A549 (cell line): ENCODE measurements around the gene SPEM1. TPM values are rescaled to one million over a fixed set of nuclear protein-coding genes. Genes with fewer than 3 reads are reported as not detected.

ENCODE experiments used
- ATAC-seq, 2 experiments: fragments of 200-7000 bp in 1 of 2; fragments of >200 bp in 1 of 2; cut with Nextera tagmentation in 1 of 2; cut with Tn5 transposase in 1 of 2; 3 replicates each; pipeline versions ENCODE4 v1.8.0 to v1.9.1; 2018 to 2020; ENCODE audit warnings: mild to moderate bottlenecking in 1 of 2, moderate library complexity in 1 of 2
- CTCF ChIA-PET: fragments of 300-600 bp; sonication (Branson Sonifier 250); formaldehyde crosslinking; extraction: SDS; loops from one replicate; lab custom pipeline; 2021; ENCODE audit warnings: antibody characterized with exemption, inconsistent platforms; lab: Yijun Ruan, JAX
- POLR2A ChIA-PET: fragments of 350-600 bp; formaldehyde crosslinking; extraction: SDS; loops from one replicate; lab custom pipeline; 2021; ENCODE audit warnings: antibody characterized with exemption, inconsistent platforms; lab: Yijun Ruan, JAX
- DNase-seq, 2 experiments: peaks; one replicate each; pipeline versions ENCODE4 v3.0.0 to v3.0.0-alpha.2; 2011 to 2016; ENCODE audit warnings: low read depth in 1 of 2, low spot score in 1 of 2
- FAIRE-seq: peaks from 2 replicates; lab custom pipeline; 2011; peaks lifted over from hg19 to GRCh38; lab: Jason Lieb, UNC
- H3K27ac ChIP-seq, 2 experiments: fragments of >200 bp; sonication (Bioruptor Twin); formaldehyde crosslinking; 3 replicates each; pipeline ENCODE4 v1.5.1; 2016 to 2017
- H3K4me1 ChIP-seq: fragments of >200 bp; sonication (Bioruptor Twin); formaldehyde crosslinking; 3 replicates; pipeline ENCODE4 v1.6.1; 2016
- H3K4me2 ChIP-seq: fragments of >200 bp; sonication (Bioruptor Twin); formaldehyde crosslinking; 3 replicates; pipeline ENCODE4 v1.6.1; 2016
- H3K4me3 ChIP-seq: fragments of >200 bp; sonication (Bioruptor Twin); formaldehyde crosslinking; 3 replicates; pipeline ENCODE4 v1.5.1; 2016
- H3K9me3 ChIP-seq: fragments of >200 bp; sonication (Bioruptor Twin); formaldehyde crosslinking; 3 replicates; pipeline ENCODE4 v1.6.1; 2016
- BHLHE40 ChIP-seq: IDR thresholded peaks from 2 replicates; pipeline ENCODE4 v1.6.1; 2012; ENCODE audit warnings: low read depth, low read length, inconsistent platforms
- CHD2 ChIP-seq: fragments of 150-350 bp; IDR thresholded peaks from 2 replicates; pipeline ENCODE4 v1.6.1; 2014; ENCODE audit warnings: low read length; ENCODE audit not compliant: partially characterized antibody
- CHD4 ChIP-seq: fragments of 200-600 bp; sonication (generic); IDR thresholded peaks from 2 replicates; pipeline ENCODE4 v1.6.1; 2016; ENCODE audit warnings: antibody characterized with exemption, mild to moderate bottlenecking, borderline replicate concordance
- EHF ChIP-seq: fragments of 250-450 bp; sonication (Bioruptor Pico); IDR thresholded peaks from 2 replicates; pipeline ENCODE4 v1.5.0; 2020; ENCODE audit warnings: mild to moderate bottlenecking
- EHMT2 ChIP-seq: fragments of 200-600 bp; sonication (generic); IDR thresholded peaks from 2 replicates; pipeline ENCODE4 v1.6.1; 2016; ENCODE audit warnings: antibody characterized with exemption, low read depth, mild to moderate bottlenecking, moderate library complexity
- ESRRA ChIP-seq: fragments of 150-350 bp; IDR thresholded peaks from 2 replicates; pipeline ENCODE4 v1.6.1; 2014; ENCODE audit warnings: mild to moderate bottlenecking, low read length, borderline replicate concordance
- FOSB ChIP-seq: fragments of 250-450 bp; sonication (Bioruptor Pico); IDR thresholded peaks from 2 replicates; pipeline ENCODE4 v1.5.0; 2020; ENCODE audit warnings: mild to moderate bottlenecking, moderate library complexity
- FOSL2 ChIP-seq, 2 experiments: fragments of 450-650 bp in 1 of 2; fragments of >200 bp in 1 of 2; sonication (Bioruptor Twin) in 1 of 2; formaldehyde crosslinking; IDR thresholded peaks; 2 replicates each; pipeline versions ENCODE4 v1.5.0 to v1.6.1; 2016 to 2020; ENCODE audit warnings: mild to moderate bottlenecking in 1 of 2, moderate library complexity in 1 of 2
- FOXS1 ChIP-seq: fragments of 250-450 bp; sonication (Bioruptor Pico); IDR thresholded peaks from 2 replicates; pipeline ENCODE4 v1.5.0; 2020; ENCODE audit warnings: mild to moderate bottlenecking, moderate library complexity
- HDAC2 ChIP-seq: fragments of 200-600 bp; sonication (generic); IDR thresholded peaks from 2 replicates; pipeline ENCODE4 v1.6.1; 2016
- HOXA7 ChIP-seq: fragments of 250-450 bp; sonication (Bioruptor Pico); IDR thresholded peaks from 2 replicates; pipeline ENCODE4 v1.5.0; 2020; ENCODE audit warnings: mild to moderate bottlenecking, moderate library complexity
- HOXB5 ChIP-seq: fragments of 250-450 bp; sonication (Bioruptor Pico); IDR thresholded peaks from 2 replicates; pipeline ENCODE4 v1.5.0; 2020; ENCODE audit warnings: mild to moderate bottlenecking, moderate library complexity
- JUN ChIP-seq, 2 experiments: fragments of >200 bp; sonication (Bioruptor Twin); formaldehyde crosslinking; IDR thresholded peaks; 2 replicates in 1 of 2; 3 replicates in 1 of 2; pipeline ENCODE4 v1.6.1; 2016 to 2017
- JUNB ChIP-seq: fragments of >200 bp; sonication (Bioruptor Twin); formaldehyde crosslinking; IDR thresholded peaks from 2 replicates; pipeline ENCODE4 v1.6.1; 2016
- MAFK ChIP-seq: fragments of 450-650 bp; IDR thresholded peaks from 2 replicates; pipeline ENCODE4 v1.6.1; 2014; ENCODE audit not compliant: partially characterized antibody
- MYC ChIP-seq: IDR thresholded peaks from 2 replicates; pipeline ENCODE4 v1.6.1; 2012; ENCODE audit warnings: mild to moderate bottlenecking, inconsistent platforms, low read length, improper control_type of control experiment, borderline replicate concordance
- NPAS2 ChIP-seq: fragments of 250-450 bp; sonication (Bioruptor Pico); IDR thresholded peaks from 2 replicates; pipeline ENCODE4 v1.8.0; 2022; ENCODE audit warnings: mild to moderate bottlenecking, moderate library complexity, borderline replicate concordance
- NR3C1 ChIP-seq: fragments of >200 bp; sonication (Bioruptor Twin); formaldehyde crosslinking; IDR thresholded peaks from 3 replicates; pipeline ENCODE4 v1.6.1; 2017
- PHF8 ChIP-seq: fragments of 200-600 bp; sonication (generic); IDR thresholded peaks from 2 replicates; pipeline ENCODE4 v1.6.1; 2016; ENCODE audit warnings: low read depth, mild to moderate bottlenecking, antibody characterized with exemption, moderate library complexity, borderline replicate concordance
- POLR2A ChIP-seq: IDR thresholded peaks from 2 replicates; pipeline ENCODE4 v1.6.1; 2012; ENCODE audit warnings: mild to moderate bottlenecking, low read length
- RNF2 ChIP-seq: fragments of 200-600 bp; sonication (generic); IDR thresholded peaks from 2 replicates; pipeline ENCODE4 v1.6.1; 2016; ENCODE audit warnings: low read depth, mild to moderate bottlenecking, antibody characterized with exemption, moderate library complexity, borderline replicate concordance
- SMC3 ChIP-seq: fragments of >200 bp; sonication (Bioruptor Twin); formaldehyde crosslinking; IDR thresholded peaks from 3 replicates; pipeline ENCODE4 v1.6.1; 2018; ENCODE audit warnings: inconsistent platforms
- TFCP2L1 ChIP-seq: fragments of 250-450 bp; sonication (Bioruptor Pico); IDR thresholded peaks from 2 replicates; pipeline ENCODE4 v1.5.0; 2021; ENCODE audit warnings: mild to moderate bottlenecking
- TP53 ChIP-seq: fragments of 250-450 bp; sonication (Bioruptor Pico); IDR thresholded peaks from 2 replicates; pipeline ENCODE4 v1.5.0; 2021; ENCODE audit warnings: mild to moderate bottlenecking, moderate library complexity
- ZNF302 ChIP-seq: fragments of 250-450 bp; sonication (Bioruptor Pico); IDR thresholded peaks from 2 replicates; pipeline ENCODE4 v1.9.0; 2021; ENCODE audit warnings: inconsistent platforms, mild to moderate bottlenecking, moderate library complexity
- WGBS: methylation state at CpG from one replicate; pipeline ENCODE4 v1.1.6; 2017; ENCODE audit errors: missing lambda C conversion rate; 5-methylcytosine and 5-hydroxymethylcytosine counted together
- polyA plus RNA-seq, 4 experiments: library from polyadenylated mRNA; depleted of rRNA in 3 of 4; stranded (reverse); fragments of >200 nt; fragmentation: RNase III in 1 of 4; extraction: RNeasy Plus Mini Kit Qiagen cat#74134 plus additional on column Dnase treatment in 1 of 4; gene quantifications; 2 replicates in 3 of 4; 3 replicates in 1 of 4; pipeline ENCODE4 v1.2.3, GENCODE V29; 2011 to 2017
- TF ChIP-seq, protein P1 (sequence below): fragments of >200 bp; sonication (Bioruptor Twin); formaldehyde crosslinking; IDR thresholded peaks from 3 replicates; pipeline ENCODE4 v1.6.1; 2016
- TF ChIP-seq, protein P2 (sequence below): fragments of 200-600 bp; sonication (generic); IDR thresholded peaks from 2 replicates; pipeline ENCODE4 v1.6.1; 2016; ENCODE audit warnings: antibody characterized with exemption, mild to moderate bottlenecking, moderate library complexity
- TF ChIP-seq, protein P3 (sequence below): IDR thresholded peaks from 2 replicates; pipeline ENCODE4 v1.6.1; 2012

Gene SPEM1
- polyA plus RNA-seq, 2 of the 4 experiments (the other 2 are of a cell fraction), result 0.09 TPM; not detected in 1

DNA sequence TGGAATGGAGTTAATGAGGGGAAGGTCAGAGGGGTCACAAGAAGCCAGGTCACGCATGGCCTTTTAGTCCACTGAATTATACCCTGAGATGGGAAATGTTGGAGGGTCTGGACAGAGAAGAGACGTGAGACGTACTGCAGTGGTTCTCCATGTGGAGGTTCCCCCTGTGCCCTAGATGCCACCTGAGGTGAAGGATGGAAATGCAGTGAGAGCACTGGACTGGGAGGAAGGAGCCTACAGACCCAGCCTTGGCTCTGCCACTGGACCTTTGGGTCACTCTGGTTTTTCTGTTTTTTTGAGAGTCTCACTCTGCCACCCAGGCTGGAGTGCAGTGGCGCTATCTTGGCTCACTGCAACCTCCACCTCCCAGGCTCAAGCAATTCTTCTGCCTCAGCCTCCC lies 24.0 kb upstream of the SPEM1 start:
- Histone ChIP-seq H3K4me1 (peaks cover 20% of the 10 kb centered on the region; the same call in 1 of the 3 replicates), H3K9me3 (no peaks in the 10 kb centered on the region), H3K4me3 (no peak overlapping the region), H3K27ac (no peak overlapping the region), H3K4me2 (no peak overlapping the region)
- ATAC-seq (no peak), FAIRE-seq (no peak), DNase-seq (no peak)
- 97% methylated on average over 4 of the region's 4 CpGs for WGBS
- POLR2A ChIA-PET, result interaction anchor here (2.9 kb wide), 1 partner anchor 7 kb away, joined by 26 read pairs; the partner anchor contains the start of gene TMEM256
- CTCF ChIA-PET, result interaction anchor here (1.4 to 17.1 kb wide), 3 partner anchors 40 to 42 kb away, joined by 6 to 139 read pairs (median 34); partner anchors contain the start of genes KCTD11 and TMEM95
- TF ChIP-seq HOXA7 (CRISPR knock-in tag) (no peak), JUN (IDR thresholded peaks at IDR 0.05) (no peak), CHD4 (no peak), TFCP2L1 (no peak), FOXS1 (CRISPR knock-in tag) (no peak), BHLHE40 (no peak), EHF (CRISPR knock-in tag) (no peak), EHMT2 (no peak), MYC (no peak), FOSB (CRISPR knock-in tag) (no peak), HDAC2 (no peak), CHD2 (no peak), MAFK (no peak), TP53 (CRISPR knock-in tag) (no peak), NR3C1 (no peak)
- TF ChIP-seq, protein P1, sequence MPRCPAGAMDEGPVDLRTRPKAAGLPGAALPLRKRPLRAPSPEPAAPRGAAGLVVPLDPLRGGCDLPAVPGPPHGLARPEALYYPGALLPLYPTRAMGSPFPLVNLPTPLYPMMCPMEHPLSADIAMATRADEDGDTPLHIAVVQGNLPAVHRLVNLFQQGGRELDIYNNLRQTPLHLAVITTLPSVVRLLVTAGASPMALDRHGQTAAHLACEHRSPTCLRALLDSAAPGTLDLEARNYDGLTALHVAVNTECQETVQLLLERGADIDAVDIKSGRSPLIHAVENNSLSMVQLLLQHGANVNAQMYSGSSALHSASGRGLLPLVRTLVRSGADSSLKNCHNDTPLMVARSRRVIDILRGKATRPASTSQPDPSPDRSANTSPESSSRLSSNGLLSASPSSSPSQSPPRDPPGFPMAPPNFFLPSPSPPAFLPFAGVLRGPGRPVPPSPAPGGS, result no peak
- TF ChIP-seq, protein P2, sequence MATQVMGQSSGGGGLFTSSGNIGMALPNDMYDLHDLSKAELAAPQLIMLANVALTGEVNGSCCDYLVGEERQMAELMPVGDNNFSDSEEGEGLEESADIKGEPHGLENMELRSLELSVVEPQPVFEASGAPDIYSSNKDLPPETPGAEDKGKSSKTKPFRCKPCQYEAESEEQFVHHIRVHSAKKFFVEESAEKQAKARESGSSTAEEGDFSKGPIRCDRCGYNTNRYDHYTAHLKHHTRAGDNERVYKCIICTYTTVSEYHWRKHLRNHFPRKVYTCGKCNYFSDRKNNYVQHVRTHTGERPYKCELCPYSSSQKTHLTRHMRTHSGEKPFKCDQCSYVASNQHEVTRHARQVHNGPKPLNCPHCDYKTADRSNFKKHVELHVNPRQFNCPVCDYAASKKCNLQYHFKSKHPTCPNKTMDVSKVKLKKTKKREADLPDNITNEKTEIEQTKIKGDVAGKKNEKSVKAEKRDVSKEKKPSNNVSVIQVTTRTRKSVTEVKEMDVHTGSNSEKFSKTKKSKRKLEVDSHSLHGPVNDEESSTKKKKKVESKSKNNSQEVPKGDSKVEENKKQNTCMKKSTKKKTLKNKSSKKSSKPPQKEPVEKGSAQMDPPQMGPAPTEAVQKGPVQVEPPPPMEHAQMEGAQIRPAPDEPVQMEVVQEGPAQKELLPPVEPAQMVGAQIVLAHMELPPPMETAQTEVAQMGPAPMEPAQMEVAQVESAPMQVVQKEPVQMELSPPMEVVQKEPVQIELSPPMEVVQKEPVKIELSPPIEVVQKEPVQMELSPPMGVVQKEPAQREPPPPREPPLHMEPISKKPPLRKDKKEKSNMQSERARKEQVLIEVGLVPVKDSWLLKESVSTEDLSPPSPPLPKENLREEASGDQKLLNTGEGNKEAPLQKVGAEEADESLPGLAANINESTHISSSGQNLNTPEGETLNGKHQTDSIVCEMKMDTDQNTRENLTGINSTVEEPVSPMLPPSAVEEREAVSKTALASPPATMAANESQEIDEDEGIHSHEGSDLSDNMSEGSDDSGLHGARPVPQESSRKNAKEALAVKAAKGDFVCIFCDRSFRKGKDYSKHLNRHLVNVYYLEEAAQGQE, result no peak
- TF ChIP-seq, protein P3, sequence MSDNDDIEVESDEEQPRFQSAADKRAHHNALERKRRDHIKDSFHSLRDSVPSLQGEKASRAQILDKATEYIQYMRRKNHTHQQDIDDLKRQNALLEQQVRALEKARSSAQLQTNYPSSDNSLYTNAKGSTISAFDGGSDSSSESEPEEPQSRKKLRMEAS, result no peak

DNA sequence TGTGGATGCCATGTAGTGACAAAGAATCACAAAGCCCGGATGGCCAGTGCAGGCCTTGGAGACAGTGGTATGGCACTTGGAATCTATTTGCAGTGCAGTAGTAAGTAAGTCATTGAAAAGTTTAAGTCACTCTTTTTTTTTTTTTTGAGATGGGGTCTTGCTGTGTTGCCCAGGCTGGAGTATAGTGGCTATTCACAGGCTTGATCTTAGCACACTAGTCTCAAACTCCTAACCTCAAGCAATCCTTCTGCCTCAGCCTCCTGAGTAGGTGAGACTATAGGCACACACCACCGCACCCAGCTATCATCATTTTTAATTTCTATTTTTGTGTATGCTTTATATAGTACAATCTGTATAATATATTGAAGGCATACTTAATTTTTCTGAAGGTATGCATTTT lies 21.5 kb upstream of the SPEM1 start:
- POLR2A ChIA-PET, result interaction anchor here (0.7 to 0.9 kb wide), 2 partner anchors 38 to 45 kb away, joined by 3 to 4 read pairs; no protein-coding TSS in a partner anchor
- DNase-seq, result no peak
- Histone ChIP-seq H3K4me2 (no peak overlapping the region), H3K27ac (no peak overlapping the region), H3K4me3 (no peak overlapping the region), H3K9me3 (no peaks in the 10 kb centered on the region), H3K4me1 (peaks cover 24% of the 10 kb centered on the region)
- FAIRE-seq, result no peak
- TF ChIP-seq SMC3 (no peak), ZNF302 (CRISPR knock-in tag) (no peak), NPAS2 (CRISPR knock-in tag) (no peak), ESRRA (no peak), RNF2 (no peak), JUN (IDR thresholded peaks at IDR 0.05) (no peak), FOSL2 (IDR thresholded peaks at IDR 0.05) (no peak), FOSL2 (CRISPR knock-in tag; IDR thresholded peaks at IDR 0.05) (no peak), FOXS1 (CRISPR knock-in tag) (no peak), CHD4 (no peak), JUNB (no peak), PHF8 (no peak), POLR2A (no peak), HOXB5 (CRISPR knock-in tag) (no peak), NR3C1 (no peak)
- no peak for ATAC-seq
- CTCF ChIA-PET, result interaction anchor here (0.8 to 4.9 kb wide), 9 partner anchors 10 to 162 kb away, joined by 3 to 34 read pairs (median 6); partner anchors contain the start of gene TMEM95
- 79% methylated on average over 2 of the region's 2 CpGs for WGBS
